ENCODE results near the gene CFAP92.

Gene CFAP92

DNA sequence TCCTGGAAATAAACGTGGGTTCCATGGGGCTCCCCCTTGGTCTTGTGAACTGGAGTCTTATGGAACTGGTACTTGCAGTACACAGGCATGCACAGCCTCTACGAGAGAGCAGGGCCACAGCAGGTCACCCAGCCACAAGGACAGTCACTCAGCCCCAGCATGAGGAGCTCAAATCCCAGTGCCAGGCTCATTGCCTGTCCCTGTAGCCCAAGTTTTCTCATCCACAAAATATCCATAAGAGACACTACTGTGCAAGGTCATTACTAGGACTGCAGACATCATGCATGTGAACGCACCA is 48.0 kb downstream of the CFAP92 start:
- Histone ChIP-seq H3K9me3 (replicated peaks; ENCODE audit: insufficient read depth, low read length) (no peaks in the 10 kb centered on the region), H3K4me3 (ENCODE audit: low read length) (no peak overlapping the region), H3K4me1 (ENCODE audit: low read length) (no peaks in the 10 kb centered on the region), H3K27ac (ENCODE audit: low read length) (no peak overlapping the region), H3K27me3 (replicated peaks; ENCODE audit: insufficient read depth, low read length) (no peaks in the 10 kb centered on the region), H3F3A (ENCODE audit: insufficient read depth, low read length) (no peaks in the 10 kb centered on the region), H3K9ac (ENCODE audit: low read length) (no peak overlapping the region), H2AFZ (ENCODE audit: low read length) (no peak overlapping the region), H3K79me2 (ENCODE audit: low read length) (no peaks in the 10 kb centered on the region), H3K9me2 (replicated peaks; ENCODE audit: insufficient read depth, low read length) (no peaks in the 10 kb centered on the region), H4K20me1 (ENCODE audit: insufficient read depth, low read length) (no peaks in the 10 kb centered on the region), H3K4me2 (ENCODE audit: low read depth, low read length) (no peak overlapping the region), H3K36me3 (replicated peaks; ENCODE audit: insufficient read depth, low read length) (no peaks in the 10 kb centered on the region)
- TF ChIP-seq, protein P1, sequence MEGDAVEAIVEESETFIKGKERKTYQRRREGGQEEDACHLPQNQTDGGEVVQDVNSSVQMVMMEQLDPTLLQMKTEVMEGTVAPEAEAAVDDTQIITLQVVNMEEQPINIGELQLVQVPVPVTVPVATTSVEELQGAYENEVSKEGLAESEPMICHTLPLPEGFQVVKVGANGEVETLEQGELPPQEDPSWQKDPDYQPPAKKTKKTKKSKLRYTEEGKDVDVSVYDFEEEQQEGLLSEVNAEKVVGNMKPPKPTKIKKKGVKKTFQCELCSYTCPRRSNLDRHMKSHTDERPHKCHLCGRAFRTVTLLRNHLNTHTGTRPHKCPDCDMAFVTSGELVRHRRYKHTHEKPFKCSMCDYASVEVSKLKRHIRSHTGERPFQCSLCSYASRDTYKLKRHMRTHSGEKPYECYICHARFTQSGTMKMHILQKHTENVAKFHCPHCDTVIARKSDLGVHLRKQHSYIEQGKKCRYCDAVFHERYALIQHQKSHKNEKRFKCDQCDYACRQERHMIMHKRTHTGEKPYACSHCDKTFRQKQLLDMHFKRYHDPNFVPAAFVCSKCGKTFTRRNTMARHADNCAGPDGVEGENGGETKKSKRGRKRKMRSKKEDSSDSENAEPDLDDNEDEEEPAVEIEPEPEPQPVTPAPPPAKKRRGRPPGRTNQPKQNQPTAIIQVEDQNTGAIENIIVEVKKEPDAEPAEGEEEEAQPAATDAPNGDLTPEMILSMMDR (IDR thresholded peaks at IDR 0.05; ENCODE audit: low read length), result no peak
- TF ChIP-seq EZH2phosphoT487 (IDR thresholded peaks at IDR 0.05; ENCODE audit: low read length) (no peak), EZH2 (optimal IDR thresholded peaks at IDR 0.05; ENCODE audit: low read depth, low read length) (no peak)
- no peak for DNase-seq

DNA sequence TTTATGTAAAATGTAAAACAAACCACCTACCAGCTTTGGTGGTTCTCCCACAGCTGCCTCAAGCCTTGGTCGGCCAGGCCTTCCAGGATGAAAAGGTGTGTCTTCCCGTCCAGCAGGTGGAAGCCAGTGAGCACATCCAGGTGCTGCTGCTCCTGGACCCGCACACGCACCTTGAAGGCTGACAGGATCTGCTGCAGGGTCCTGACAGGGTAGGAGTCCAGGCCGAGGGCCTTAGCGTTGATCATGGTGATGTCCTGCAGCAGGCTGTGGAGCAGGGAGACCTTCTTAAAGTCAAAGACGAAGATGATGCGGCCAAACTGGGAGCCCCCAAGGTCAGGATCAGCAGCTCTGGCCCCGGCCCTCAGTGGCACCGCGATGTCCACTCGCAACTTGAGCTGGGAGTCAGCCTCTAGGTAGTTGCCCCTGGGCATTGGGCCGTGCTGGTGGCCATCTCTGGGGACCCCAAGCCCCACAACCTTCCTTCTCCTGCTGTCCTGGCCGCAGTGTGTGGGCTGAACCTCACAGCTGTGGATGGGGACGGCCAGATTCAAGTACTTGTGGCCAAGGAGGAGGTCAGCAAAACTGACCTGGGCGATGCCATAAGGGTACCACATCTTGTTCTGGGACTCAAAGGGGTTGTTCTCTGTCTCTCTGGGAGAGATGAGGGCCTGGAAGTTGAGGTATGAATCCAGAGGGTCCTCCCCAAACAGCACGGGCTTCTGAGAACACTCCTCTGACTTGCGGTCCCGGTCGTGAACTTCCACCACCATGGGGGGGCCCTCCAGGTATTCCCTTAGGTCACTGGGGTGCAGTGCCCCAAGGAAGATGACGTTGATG is 48.6 kb downstream of the CFAP92 start:
- H3K79me2 ChIP-seq (ENCODE audit: low read length), result no peaks in the 10 kb centered on the region
- H2AFZ ChIP-seq (ENCODE audit: low read length), result no peak overlapping the region
- H3K9ac ChIP-seq (ENCODE audit: low read length), result no peak overlapping the region
- no peaks in the 10 kb centered on the region for H3F3A ChIP-seq (ENCODE audit: insufficient read depth, low read length)
- H3K36me3 ChIP-seq (replicated peaks; ENCODE audit: insufficient read depth, low read length), result no peaks in the 10 kb centered on the region
- no peaks in the 10 kb centered on the region for H3K4me1 ChIP-seq (ENCODE audit: low read length)
- DNase-seq, result no peak
- no peak overlapping the region for H3K4me2 ChIP-seq (ENCODE audit: low read depth, low read length)
- no peaks in the 10 kb centered on the region for H3K9me3 ChIP-seq (replicated peaks; ENCODE audit: insufficient read depth, low read length)
- no peak overlapping the region for H3K27ac ChIP-seq (ENCODE audit: low read length)
- TF ChIP-seq, protein P1 (IDR thresholded peaks at IDR 0.05; ENCODE audit: low read length), result no peak
- no peak for TF ChIP-seq EZH2phosphoT487 (IDR thresholded peaks at IDR 0.05; ENCODE audit: low read length)
- TF ChIP-seq EZH2 (optimal IDR thresholded peaks at IDR 0.05; ENCODE audit: low read depth, low read length), result no peak
- no peaks in the 10 kb centered on the region for H3K9me2 ChIP-seq (replicated peaks; ENCODE audit: insufficient read depth, low read length)
- H3K27me3 ChIP-seq (replicated peaks; ENCODE audit: insufficient read depth, low read length), result no peaks in the 10 kb centered on the region
- no peaks in the 10 kb centered on the region for H4K20me1 ChIP-seq (ENCODE audit: insufficient read depth, low read length)
- H3K4me3 ChIP-seq (ENCODE audit: low read length), result no peak overlapping the region

DNA sequence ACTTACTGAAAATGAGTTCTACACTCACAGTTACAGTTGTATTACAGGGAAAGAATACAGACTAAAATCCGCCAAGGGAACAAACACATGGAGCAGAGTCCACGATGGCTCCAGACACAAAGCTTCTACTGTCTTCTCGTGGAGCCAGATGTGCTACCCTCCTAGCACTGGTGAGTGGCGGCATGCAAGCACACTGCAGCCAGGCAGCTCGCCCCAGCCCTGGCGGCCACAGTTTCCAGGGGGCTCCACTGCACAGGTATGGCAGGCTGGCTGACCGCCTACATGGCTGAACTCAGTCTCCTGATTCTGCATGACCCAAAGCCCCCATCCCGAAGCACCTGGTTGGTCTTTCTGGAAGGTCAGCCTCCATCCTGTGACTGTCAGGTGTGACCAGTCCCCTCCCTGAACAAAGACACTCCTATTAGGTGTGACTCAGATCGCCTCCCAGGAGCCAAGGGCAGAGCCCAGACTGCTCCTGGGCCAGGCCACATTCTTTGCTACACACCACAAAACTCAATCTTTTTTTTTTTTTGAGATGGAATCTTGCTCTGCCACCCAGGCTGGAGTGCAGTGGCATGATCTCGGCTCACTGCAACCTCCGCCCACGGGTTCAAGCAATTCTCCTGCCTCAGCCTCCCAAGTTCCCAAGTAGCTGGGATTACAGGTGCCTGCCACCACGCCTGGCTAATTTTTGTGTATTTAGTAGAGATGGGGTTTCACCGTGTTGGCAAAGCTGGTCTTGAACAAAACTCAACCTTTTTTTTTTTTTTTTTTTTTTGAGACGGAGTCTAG is 51.5 kb downstream of the CFAP92 start:
- H3K27ac ChIP-seq (ENCODE audit: low read length), result no peak overlapping the region
- H3K4me1 ChIP-seq (ENCODE audit: low read length), result no peaks in the 10 kb centered on the region
- no peak overlapping the region for H2AFZ ChIP-seq (ENCODE audit: low read length)
- no peaks in the 10 kb centered on the region for H3K79me2 ChIP-seq (ENCODE audit: low read length)
- H4K20me1 ChIP-seq (ENCODE audit: insufficient read depth, low read length), result no peaks in the 10 kb centered on the region
- no peaks in the 10 kb centered on the region for H3F3A ChIP-seq (ENCODE audit: insufficient read depth, low read length)
- DNase-seq, result no peak
- TF ChIP-seq, protein P1 (IDR thresholded peaks at IDR 0.05; ENCODE audit: low read length), result no peak
- TF ChIP-seq EZH2 (optimal IDR thresholded peaks at IDR 0.05; ENCODE audit: low read depth, low read length), result no peak
- no peak for TF ChIP-seq EZH2phosphoT487 (IDR thresholded peaks at IDR 0.05; ENCODE audit: low read length)
- no peak overlapping the region for H3K4me3 ChIP-seq (ENCODE audit: low read length)
- H3K27me3 ChIP-seq (replicated peaks; ENCODE audit: insufficient read depth, low read length), result no peaks in the 10 kb centered on the region
- no peaks in the 10 kb centered on the region for H3K9me2 ChIP-seq (replicated peaks; ENCODE audit: insufficient read depth, low read length)
- no peak overlapping the region for H3K9ac ChIP-seq (ENCODE audit: low read length)
- no peaks in the 10 kb centered on the region for H3K9me3 ChIP-seq (replicated peaks; ENCODE audit: insufficient read depth, low read length)
- H3K4me2 ChIP-seq (ENCODE audit: low read depth, low read length), result no peak overlapping the region
- no peaks in the 10 kb centered on the region for H3K36me3 ChIP-seq (replicated peaks; ENCODE audit: insufficient read depth, low read length)

All from MM.1S (cell line).